Spleen (tissue), 7 donors: ENCODE measurements around the gene OPRM1.

Experiments
- POLR2A ChIP-seq, 3 donors: fragments of 450-650 bp; IDR thresholded peaks; one replicate each; pipeline ENCODE4 v1.5.1; 2017; ENCODE audit warnings: antibody characterized with exemption in 3 of 3, mild to moderate bottlenecking in 1 of 3
- POLR2AphosphoS5 ChIP-seq, 3 donors: sonication (generic); formaldehyde crosslinking; IDR thresholded peaks; one replicate each; pipeline ENCODE4 v1.5.1; 2017; ENCODE audit warnings: antibody characterized with exemption in 3 of 3
- TF ChIP-seq, protein P1 (sequence below), 11 experiments: fragments of 200-600 bp in 7 of 11; fragments of 450-650 bp in 4 of 11; sonication (generic) in 4 of 11; IDR thresholded peaks in 8 of 11; conservative IDR thresholded peaks in 3 of 11; 1 replicate in 7 of 11; 2 replicates in 4 of 11; pipeline versions ENCODE4 v1.4.0 to v1.8.0; 2016 to 2021; ENCODE audit warnings: antibody characterized with exemption in 11 of 11, inconsistent platforms in 4 of 11, mild to moderate bottlenecking in 1 of 11
- donor health status: DM: no; HTN: no; CAD: no; lungs with moderate emphysema.
- donor health status: DM: no; HTN: no; CAD: no.
- donor health status: DM: no; HTN: no; CAD: no.

DNA sequence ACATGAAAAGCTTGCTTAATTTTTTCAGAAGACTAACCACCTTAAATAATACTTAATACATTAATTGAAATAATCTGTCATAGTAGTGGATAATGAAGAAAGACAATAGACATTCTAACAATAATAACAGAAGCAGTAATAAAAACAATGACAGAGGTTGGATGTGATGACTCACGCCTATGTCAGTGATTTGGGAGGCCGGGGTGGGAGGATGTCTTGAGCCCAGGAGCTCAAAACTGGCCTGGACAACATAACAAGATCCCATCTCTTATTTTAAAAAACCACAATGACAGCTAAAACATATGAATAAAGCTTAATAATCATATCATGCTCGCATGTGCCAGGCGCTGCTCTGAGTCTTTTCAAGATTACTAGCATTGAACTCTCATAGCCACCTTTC lies 212.1 kb downstream of the OPRM1 start:
- TF ChIP-seq, protein P1, sequence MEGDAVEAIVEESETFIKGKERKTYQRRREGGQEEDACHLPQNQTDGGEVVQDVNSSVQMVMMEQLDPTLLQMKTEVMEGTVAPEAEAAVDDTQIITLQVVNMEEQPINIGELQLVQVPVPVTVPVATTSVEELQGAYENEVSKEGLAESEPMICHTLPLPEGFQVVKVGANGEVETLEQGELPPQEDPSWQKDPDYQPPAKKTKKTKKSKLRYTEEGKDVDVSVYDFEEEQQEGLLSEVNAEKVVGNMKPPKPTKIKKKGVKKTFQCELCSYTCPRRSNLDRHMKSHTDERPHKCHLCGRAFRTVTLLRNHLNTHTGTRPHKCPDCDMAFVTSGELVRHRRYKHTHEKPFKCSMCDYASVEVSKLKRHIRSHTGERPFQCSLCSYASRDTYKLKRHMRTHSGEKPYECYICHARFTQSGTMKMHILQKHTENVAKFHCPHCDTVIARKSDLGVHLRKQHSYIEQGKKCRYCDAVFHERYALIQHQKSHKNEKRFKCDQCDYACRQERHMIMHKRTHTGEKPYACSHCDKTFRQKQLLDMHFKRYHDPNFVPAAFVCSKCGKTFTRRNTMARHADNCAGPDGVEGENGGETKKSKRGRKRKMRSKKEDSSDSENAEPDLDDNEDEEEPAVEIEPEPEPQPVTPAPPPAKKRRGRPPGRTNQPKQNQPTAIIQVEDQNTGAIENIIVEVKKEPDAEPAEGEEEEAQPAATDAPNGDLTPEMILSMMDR (IDR thresholded peaks at IDR 0.05 in 8 of 11, conservative IDR thresholded peaks at IDR 0.05 in 3 of 11): no peak
- TF ChIP-seq POLR2AphosphoS5 (IDR thresholded peaks at IDR 0.05) (no peak), POLR2A (IDR thresholded peaks at IDR 0.05) (no peak)
